LHCN-M2 (cell line): ENCODE measurements around the gene INS. TPM values are rescaled to one million over a fixed set of nuclear protein-coding genes. Genes with fewer than 3 reads are reported as not detected.
"Not testable (repeated sequence)": the region's sequence is repeated elsewhere in the genome, so short reads cannot be mapped to it uniquely, and the experiment has no call there.

Source experiments
- DNase-seq: peaks from one replicate; pipeline ENCODE4 v3.0.0-alpha.2; 2012; ENCODE audit warnings: low read depth
- total RNA-seq: library from RNA; depleted of rRNA; stranded (reverse); fragments of >200 nt; gene quantifications from 2 replicates; pipeline ENCODE4 v1.2.3, GENCODE V29; 2014

The INS gene
- total RNA-seq, 1 experiment from 2014 or later = not detected

DNA sequence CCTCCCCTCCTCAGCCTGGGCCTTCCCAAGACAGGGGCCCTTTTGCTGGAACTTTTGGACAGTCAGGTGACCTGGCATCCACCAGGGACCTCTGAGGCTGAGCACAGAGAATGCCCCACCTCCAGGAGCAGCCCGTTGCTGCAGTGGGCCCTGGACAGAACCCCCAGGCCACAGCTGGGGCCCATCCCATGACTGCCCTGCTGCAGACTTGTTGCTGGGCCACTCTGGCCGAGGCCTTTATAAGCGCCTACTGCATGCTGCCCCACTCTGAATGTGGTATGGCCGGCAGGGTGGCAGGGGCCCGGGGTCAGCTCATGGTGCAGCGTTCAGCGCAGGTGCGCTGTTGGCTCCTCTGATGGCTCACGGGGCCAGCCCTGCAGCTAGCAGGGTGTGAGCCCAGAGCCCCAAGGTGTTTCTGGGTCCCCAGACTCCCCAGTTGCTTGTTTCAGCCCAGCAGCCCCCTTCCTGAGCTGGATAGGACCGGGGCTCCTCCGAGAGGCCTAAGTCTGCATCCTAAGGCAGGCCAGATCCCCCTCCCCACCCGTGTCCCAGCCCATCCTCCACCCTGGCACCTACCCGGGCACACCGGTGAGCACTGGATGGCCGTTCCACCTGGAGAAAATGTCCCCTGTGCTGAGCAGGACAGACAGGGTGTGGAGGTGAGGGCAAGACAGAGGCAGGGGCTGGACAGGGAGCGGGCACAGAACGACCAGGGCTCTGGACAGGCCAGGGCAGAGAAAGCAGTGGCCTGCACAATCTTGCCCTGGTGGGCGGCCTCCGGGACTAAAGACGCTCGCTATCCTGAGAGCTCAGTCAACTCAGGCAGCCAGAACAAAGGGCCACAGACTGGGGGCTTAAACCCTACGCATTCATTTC lies 38.7 kb upstream of the INS start:
- DNase-seq = no peak

GRCh38 chr11:2198621-2199365 lies 37.8 kb upstream of the INS start:
- no peak for DNase-seq

GRCh38 chr11:2197771-2198520 lies 36.9 kb upstream of the INS start:
- DNase-seq = no peak

- peak; percentile 29 for DNase-seq
Observed at GRCh38 chr11:2196970-2197770, 36.2 kb upstream of the INS start.

- DNase-seq = no peak
Observed at GRCh38 chr11:2195756-2196088, 34.7 kb upstream of the INS start.

DNA sequence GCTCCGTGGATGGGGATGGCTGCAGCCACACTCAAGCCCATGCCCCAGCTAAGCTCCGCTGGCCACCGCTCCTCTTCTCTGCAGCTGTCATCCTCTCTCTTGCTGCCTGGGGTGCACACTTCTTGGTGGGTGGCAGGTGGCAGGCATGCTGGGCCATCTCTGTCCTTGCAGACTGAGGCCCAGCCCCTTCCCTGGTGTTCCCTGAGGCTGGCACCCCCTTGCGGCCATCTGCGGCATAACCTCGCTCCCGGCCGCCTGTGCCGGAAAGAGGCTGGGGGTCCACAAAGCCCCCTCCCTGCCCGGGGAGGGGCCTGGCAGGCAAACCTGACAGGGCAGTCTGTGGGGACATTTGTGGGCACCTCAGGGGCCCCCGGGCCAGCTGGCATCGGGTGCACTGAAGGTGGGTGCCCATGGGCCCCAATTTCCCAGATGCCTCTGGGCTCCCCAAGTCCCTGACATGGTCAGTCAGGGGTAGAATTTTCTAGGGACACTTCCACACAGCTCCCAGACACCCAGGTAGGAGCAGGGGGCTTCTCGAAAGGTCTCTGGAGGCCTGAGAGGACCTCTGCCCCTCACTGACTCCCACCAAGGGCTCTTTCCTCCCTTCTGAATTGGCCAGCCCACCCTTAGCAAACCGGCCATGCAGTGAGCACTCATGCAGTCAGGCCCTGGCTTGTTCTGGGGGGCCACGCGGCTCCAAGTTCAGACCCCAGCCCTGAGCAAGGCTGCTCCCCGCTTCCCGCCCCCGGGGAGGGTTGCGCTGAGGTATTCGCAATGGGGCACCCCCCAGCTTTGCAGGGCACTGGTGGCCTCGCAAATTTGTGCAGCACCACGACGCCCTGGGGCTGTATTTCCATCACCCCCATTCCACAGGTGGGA lies 34.1 kb upstream of the INS start:
- peak; percentile 48 for DNase-seq

DNA sequence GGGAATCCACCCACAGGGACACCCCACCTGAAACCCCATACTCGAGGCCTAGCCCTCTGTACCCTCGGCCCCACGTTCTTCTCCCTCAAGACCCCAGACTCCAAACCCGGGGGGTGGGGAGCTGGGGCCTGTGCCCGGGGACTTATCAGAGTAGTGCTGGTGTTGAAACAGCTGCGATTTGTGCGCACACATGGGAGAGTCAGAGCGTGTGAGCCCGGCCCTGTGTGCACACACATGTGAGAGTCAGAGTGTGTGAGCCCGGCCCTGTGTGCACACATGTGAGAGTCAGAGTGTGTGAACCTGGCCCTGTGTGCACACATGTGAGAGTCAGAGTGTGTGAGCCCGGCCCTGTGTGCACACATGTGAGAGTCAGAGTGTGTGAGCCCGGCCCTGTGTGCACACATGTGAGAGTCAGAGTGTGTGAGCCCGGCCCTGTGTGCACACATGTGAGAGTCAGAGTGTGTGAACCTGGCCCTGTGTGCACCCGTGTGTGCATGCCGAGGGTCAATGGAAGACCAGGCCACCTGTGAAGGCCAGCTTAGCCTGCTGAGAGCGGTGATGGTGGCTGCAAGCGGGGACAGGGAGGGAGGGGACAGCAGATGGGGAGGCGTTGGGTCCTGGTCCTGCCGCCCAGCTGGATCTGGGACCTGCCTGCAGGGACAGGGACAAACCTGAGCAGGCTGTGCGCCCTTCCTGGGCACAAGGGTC lies 33.0 kb upstream of the INS start:
- not testable (repeated sequence) for DNase-seq

DNA sequence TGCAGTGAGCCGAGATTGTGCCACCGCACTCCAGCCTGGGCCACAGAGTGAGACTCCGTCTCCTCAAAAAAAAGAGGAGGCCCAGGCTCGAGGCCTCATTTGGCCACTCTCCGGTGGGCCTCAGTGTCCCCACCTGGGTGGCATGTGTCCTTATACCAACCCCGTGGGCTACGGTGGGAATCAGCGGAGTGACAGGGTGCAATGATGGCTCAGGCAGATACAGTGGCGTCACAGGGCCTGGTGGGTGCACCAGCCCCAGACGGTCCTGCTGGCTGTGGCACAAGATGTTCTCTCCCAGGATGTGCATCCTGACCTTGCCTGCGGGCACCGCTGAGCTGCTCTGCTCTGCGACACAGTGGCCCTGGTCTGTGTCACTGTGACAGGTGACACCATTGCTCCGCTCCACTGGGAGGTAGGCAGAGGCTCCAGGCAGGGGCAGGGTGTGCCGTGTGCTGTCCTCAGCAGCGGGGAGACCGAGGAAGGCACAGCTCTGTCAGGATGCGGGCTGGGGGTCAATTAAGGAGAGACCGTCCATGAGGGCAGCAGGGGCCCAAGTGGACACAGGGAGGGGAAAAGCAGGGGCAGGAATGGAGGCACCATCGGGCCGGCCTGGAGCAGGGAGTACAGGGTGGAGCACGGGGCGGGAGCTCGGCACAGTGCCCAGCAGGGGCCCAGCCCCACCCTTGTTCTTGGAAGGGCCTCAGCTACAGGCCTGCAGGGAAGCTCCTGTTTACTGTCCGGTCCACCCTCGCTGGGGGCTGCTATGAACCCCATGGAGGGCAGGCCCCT lies 32.3 kb upstream of the INS start:
- no peak for DNase-seq

- no peak for DNase-seq
Observed at GRCh38 chr11:2192435-2192834, 31.4 kb upstream of the INS start.

DNA sequence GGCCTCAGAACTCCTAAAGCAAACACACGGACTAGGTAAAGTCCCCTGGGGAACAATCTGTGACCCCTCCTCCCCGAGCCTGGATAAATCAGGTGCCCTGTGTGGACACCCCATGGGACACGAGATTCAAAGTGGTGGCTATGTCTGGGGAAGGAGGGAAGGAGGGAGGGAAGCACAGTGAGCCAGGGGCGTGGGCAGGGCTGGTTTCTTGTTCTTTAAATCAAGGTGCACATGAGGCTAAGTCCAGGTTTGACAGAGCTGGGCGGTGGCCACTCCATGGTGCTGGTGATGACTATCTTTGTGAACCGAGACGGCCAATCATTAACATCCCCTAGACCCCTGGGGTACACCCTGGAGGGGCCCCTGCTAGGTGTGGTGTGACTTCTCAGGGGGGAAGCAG lies 30.9 kb upstream of the INS start:
- DNase-seq = no peak

DNA sequence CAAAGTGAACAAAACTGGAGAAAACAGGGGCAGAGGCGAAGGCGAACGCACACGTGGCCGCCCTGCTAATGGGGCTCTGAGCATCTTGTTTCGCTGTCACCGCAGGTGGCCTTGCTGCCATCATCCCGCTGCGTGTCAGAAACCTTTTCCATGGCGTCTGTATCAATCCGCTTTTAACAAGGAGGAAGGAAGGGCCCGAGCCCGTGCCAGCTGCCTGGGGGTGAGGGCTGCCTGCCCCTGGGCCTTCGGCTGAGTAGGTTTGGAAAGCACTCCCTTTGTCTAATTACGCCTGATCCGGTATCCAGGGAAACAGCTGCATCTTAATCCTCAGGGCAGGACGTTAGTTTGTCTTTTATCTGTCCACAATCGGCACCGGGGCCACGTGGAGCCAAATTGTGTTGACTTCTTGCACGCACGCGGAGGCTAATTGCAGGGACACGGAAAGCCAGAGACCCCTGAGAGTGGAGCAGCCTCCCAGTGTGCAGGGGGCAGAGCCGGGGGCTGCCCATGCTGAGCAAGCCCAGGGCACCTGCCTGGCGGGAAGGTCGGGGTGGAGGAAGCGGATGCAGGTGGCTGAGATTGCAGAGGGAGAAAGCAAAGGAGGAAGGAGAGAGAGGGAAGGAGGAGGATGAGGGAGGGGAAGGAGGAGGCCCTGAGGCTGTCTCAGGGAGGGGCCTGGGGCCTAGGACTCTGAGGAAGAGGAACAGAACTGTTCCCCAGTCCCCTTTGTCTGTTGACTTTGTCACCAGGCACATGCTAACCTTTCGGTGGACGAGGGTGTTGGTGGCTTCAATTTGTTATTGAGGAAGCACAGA lies 29.9 kb upstream of the INS start:
- DNase-seq = peak; percentile 32

GRCh38 chr11:2189938-2190656 lies 29.1 kb upstream of the INS start:
- no peak for DNase-seq

DNA sequence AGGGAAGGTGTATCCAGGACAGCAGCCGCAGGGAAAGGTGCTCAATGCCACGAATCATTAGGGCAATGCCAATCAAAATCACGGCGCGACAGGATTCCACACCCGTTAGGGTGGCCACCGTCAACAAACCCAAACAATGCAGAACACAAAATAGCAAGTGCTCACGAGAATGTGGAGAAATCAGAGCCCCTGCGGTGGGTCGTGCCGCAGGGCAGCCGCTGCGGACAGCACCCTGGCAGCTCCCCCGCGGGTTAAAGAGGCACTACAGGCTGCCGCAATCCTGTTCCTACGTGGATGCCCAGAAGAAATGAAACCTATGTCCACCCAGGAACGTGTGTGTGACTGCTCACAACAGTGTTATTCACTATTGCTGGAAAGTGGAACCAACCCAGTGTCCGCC lies 27.7 kb upstream of the INS start:
- no peak for DNase-seq

DNA sequence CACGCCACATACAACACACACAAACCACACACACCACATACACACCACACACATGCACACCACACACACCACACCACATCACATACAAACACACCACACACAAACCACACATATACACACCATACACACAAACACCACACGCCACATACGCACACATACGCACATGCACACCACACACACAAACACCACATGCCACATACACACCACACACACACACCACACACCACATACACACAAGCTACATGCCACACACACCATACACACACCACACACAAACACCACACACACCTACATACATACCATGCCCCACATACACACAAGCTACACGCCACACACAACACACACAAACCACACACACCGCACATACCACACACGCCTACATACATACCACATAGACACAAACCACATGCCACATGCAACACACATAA lies 26.3 kb upstream of the INS start:
- DNase-seq = no peak

DNA sequence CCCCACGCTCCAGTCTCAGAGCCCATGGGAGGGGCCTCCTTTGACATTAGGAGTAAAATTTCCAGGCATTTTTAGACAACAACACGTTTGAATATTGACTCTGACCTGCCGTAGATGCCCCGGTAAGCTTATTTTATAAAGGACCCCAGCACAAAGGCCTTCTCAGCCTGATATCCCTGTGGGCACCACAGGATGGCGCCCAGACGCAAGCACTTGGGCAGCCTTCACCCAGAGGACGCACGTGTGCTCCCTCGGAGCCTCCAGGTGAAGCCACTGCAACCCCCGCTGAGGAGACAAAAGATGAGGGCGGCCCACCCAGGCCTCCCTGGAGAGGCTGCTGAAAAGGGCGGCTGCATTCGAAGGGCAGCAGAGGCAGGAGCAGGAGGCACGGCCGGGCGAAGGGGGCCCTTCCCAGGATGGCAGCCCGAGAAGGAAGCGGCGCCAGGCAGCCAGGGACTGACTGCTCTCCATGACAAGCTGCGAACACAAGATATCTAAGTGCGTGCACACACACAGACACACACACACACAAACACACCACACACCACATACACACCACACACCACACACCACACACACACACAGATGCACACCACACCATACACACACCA lies 25.8 kb upstream of the INS start:
- DNase-seq = peak; percentile 21

GRCh38 chr11:2185324-2186085 lies 24.5 kb upstream of the INS start:
- DNase-seq = no peak
